Activated B cell treated with CpG ODN at 0.5 μM for 24 hours (primary cell): ENCODE results near the gene SIPA1L3. TPM values are rescaled to one million over a fixed set of nuclear protein-coding genes. Genes with fewer than 3 reads are reported as not detected.

Source experiments
- ATAC-seq: fragments of 200-7000 bp; cut with Tn5 transposase; one replicate; pipeline ENCODE4 v1.10.0; 2021; ENCODE audit warnings: low read depth, mild to moderate bottlenecking, moderate library complexity
- CTCF ChIA-PET: fragments of 350-600 bp; sonication (Branson Sonifier 250); formaldehyde crosslinking; loops from one replicate; lab custom pipeline; 2021; ENCODE audit warnings: antibody characterized with exemption; lab: Charles Lee
- POLR2A ChIA-PET: fragments of 350-600 bp; sonication (Branson Sonifier 250); formaldehyde crosslinking; loops from one replicate; lab custom pipeline; 2021; ENCODE audit warnings: antibody characterized with exemption; lab: Charles Lee
- DNase-seq: peaks from one replicate; pipeline ENCODE4 v3.0.0; 2022
- H3K27ac Mint-ChIP-seq: one replicate; pipeline ENCODE4 v1.8.0; 2020; ENCODE audit warnings: mixed read lengths
- H3K27me3 Mint-ChIP-seq: one replicate; pipeline ENCODE4 v1.8.0; 2021; ENCODE audit warnings: mixed read lengths
- H3K36me3 Mint-ChIP-seq: one replicate; pipeline ENCODE4 v1.8.0; 2021; ENCODE audit warnings: low read depth, mixed read lengths
- H3K4me1 Mint-ChIP-seq: one replicate; pipeline ENCODE4 v1.8.0; 2021; ENCODE audit warnings: mixed read lengths
- H3K4me3 Mint-ChIP-seq: one replicate; pipeline ENCODE4 v1.8.0; 2020; ENCODE audit warnings: mild to moderate bottlenecking, mixed read lengths
- H3K9me3 Mint-ChIP-seq: one replicate; pipeline ENCODE4 v1.8.0; 2020; ENCODE audit warnings: mixed read lengths
- CTCF ChIP-seq: fragments of 200-600 bp; IDR thresholded peaks from one replicate; pipeline ENCODE4 v1.8.0; 2022; ENCODE audit warnings: antibody characterized with exemption, mild to moderate bottlenecking
- intact Hi-C: fragments of 100-400 bp; cut with micrococcal nuclease; formaldehyde crosslinking; loops from one replicate; pipeline ENCODE4 v1.15.1; 2024
- total RNA-seq: library from RNA; stranded (reverse); gene quantifications from 2 replicates; pipeline ENCODE4 v1.2.3, GENCODE V29; 2022

Gene SIPA1L3
- total RNA-seq, 1 donor from 2014 or later = 145 TPM

GRCh38 chr19:38082256-38083118 lies 175.5 kb downstream of the SIPA1L3 start:
- ChIA-PET POLR2A (interaction anchor here (0.8 to 2.6 kb wide), 2 partner anchors 35 to 177 kb away, joined by 3 to 30 read pairs; partner anchors contain the start of gene WDR87), CTCF (no interaction called here)
- H3K4me1 Mint-ChIP-seq = peaks cover 22% of the 10 kb centered on the region
- peaks cover 50% of the 10 kb centered on the region for H3K36me3 Mint-ChIP-seq
- no peak overlapping the region for H3K27ac Mint-ChIP-seq
- TF ChIP-seq CTCF = no peak
- H3K27me3 Mint-ChIP-seq = no peaks in the 10 kb centered on the region
- no peak overlapping the region for H3K4me3 Mint-ChIP-seq
- ATAC-seq = no peak
- intact Hi-C loops = loop anchor here (10.0 kb wide), 1 partner anchor 368 kb away; the partner anchor contains the start of gene ZNF607
- H3K9me3 Mint-ChIP-seq = no peaks in the 10 kb centered on the region
- no peak for DNase-seq

- no peak for DNase-seq
- Mint-ChIP-seq H3K4me1 (peaks cover 21% of the 10 kb centered on the region), H3K4me3 (no peak overlapping the region), H3K9me3 (no peaks in the 10 kb centered on the region), H3K27me3 (no peaks in the 10 kb centered on the region), H3K36me3 (peaks cover 59% of the 10 kb centered on the region), H3K27ac (peak overlapping the region; percentile 2)
- CTCF ChIA-PET = interaction anchor here (1.2 to 1.3 kb wide), 2 partner anchors 10 to 182 kb away, joined by 3 to 6 read pairs; no protein-coding TSS in a partner anchor
- POLR2A ChIA-PET = interaction anchor here (0.7 to 0.9 kb wide), 2 partner anchors 38 to 92 kb away, joined by 3 to 4 read pairs; no protein-coding TSS in a partner anchor
- intact Hi-C loops = loop anchor here (10.0 kb wide), 1 partner anchor 369 kb away; the partner anchor contains the start of gene ZNF607
- TF ChIP-seq CTCF = no peak
- no peak for ATAC-seq
Measured at GRCh38 chr19:38084196-38084595, 177.2 kb downstream of the SIPA1L3 start.

GRCh38 chr19:38089440-38089839 lies 182.4 kb downstream of the SIPA1L3 start:
- H3K36me3 Mint-ChIP-seq = peaks cover 73% of the 10 kb centered on the region
- H3K4me1 Mint-ChIP-seq = peaks cover 2% of the 10 kb centered on the region
- H3K27me3 Mint-ChIP-seq = no peaks in the 10 kb centered on the region
- intact Hi-C loops = loop anchor here (10.0 kb wide), 1 partner anchor 375 kb away; the partner anchor contains the start of gene ZNF607
- no peak for TF ChIP-seq CTCF
- H3K4me3 Mint-ChIP-seq = no peak overlapping the region
- H3K27ac Mint-ChIP-seq = peak overlapping the region; percentile 14
- ChIA-PET POLR2A (interaction anchor here (0.5 to 1.6 kb wide), 3 partner anchors 8 to 56 kb away, joined by 3 read pairs; no protein-coding TSS in a partner anchor), CTCF (interaction anchor here (1.1 kb wide), 1 partner anchor 187 kb away, joined by 3 read pairs; no protein-coding TSS in a partner anchor)
- no peaks in the 10 kb centered on the region for H3K9me3 Mint-ChIP-seq
- ATAC-seq (no peak), DNase-seq (no peak)

GRCh38 chr19:38093154-38093553 lies 186.1 kb downstream of the SIPA1L3 start:
- Mint-ChIP-seq H3K9me3 (no peaks in the 10 kb centered on the region), H3K4me1 (peaks cover 18% of the 10 kb centered on the region), H3K4me3 (no peak overlapping the region), H3K36me3 (peaks cover 72% of the 10 kb centered on the region), H3K27ac (peak overlapping the region; percentile 41), H3K27me3 (no peaks in the 10 kb centered on the region)
- intact Hi-C loops = no loop called here
- ChIA-PET CTCF (interaction anchor here (1.7 kb wide), 1 partner anchor 8 kb away, joined by 6 read pairs; no protein-coding TSS in a partner anchor), POLR2A (interaction anchor here (0.7 to 1.0 kb wide), 2 partner anchors 33 to 107 kb away, joined by 3 read pairs; no protein-coding TSS in a partner anchor)
- ATAC-seq = no peak
- DNase-seq = no peak
- no peak for TF ChIP-seq CTCF
